ENCODE data around the gene OR2L8. TPM values are rescaled to one million over a fixed set of nuclear protein-coding genes. Genes with fewer than 3 reads are reported as not detected.

The OR2L8 gene
- total RNA-seq, 1 donor from 2014 or later: not detected

DNA sequence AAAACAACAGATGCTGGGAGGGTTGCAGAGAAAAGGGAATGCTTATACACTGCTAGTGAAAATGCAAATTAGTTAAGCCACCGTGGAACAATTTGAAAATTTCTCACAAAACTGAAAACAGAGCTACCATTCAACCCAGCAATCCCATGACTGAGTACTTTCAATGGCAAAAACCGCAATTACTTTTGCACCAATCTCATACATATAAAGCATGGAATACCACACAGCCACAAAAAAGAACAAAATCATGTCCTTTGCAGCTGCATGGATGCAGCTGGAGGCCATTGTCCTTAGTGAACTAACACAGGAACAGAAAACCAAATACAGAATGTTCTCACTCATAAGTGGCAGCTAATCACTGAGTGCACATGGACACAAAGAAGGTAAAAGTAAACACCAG is 34.9 kb upstream of the OR2L8 start:
- TF ChIP-seq, protein P1, sequence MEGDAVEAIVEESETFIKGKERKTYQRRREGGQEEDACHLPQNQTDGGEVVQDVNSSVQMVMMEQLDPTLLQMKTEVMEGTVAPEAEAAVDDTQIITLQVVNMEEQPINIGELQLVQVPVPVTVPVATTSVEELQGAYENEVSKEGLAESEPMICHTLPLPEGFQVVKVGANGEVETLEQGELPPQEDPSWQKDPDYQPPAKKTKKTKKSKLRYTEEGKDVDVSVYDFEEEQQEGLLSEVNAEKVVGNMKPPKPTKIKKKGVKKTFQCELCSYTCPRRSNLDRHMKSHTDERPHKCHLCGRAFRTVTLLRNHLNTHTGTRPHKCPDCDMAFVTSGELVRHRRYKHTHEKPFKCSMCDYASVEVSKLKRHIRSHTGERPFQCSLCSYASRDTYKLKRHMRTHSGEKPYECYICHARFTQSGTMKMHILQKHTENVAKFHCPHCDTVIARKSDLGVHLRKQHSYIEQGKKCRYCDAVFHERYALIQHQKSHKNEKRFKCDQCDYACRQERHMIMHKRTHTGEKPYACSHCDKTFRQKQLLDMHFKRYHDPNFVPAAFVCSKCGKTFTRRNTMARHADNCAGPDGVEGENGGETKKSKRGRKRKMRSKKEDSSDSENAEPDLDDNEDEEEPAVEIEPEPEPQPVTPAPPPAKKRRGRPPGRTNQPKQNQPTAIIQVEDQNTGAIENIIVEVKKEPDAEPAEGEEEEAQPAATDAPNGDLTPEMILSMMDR (IDR thresholded peaks at IDR 0.05; ENCODE audit: insufficient read depth, low read length, poor library complexity, severe bottlenecking): no peak
- Histone ChIP-seq H3K27me3 (ENCODE audit: control insufficient read depth, insufficient read depth, low read length) (no peaks in the 10 kb centered on the region), H3K36me3 (ENCODE audit: control insufficient read depth, insufficient read depth, low read length) (no peaks in the 10 kb centered on the region), H3K4me3 (ENCODE audit: low read depth, low read length) (no peak overlapping the region)
- no peak for DNase-seq (ENCODE audit: low read depth)

DNA sequence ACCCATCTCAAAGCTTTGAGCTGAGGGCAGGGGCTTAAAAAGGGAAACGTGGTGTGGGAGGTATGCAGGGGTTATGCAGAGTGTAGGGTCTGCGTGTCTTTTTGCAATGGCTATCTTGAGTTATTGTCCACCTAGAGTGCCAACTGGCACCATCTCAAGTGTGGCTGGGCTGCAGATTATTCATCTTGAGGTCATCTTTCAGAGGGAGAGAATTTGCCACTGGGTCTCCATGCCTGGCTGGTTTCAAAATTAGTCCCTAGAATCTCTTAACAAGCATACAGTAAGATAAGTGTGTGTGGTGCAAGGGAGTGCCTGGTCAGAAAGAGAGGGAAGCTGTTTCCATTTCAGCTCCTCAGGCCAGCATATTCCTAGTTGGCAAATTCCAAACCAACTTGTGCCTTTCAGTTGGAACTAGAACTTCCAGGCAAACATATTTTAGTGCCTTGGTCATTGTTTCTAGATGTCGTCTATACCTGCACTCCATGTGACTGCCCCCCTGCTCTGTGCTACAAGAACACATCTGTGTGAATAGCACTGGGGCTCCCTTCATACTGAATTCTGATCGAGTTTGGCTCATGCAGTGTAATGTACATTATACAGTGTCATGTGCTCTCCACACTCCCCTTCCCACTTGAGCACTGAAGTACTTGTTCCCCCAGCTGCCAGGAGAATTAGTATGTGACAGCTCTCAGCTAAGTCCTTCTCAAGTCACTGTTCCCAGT is 33.6 kb upstream of the OR2L8 start:
- Histone ChIP-seq H3K27me3 (ENCODE audit: control insufficient read depth, insufficient read depth, low read length) (no peaks in the 10 kb centered on the region), H3K4me3 (ENCODE audit: low read depth, low read length) (no peak overlapping the region), H3K36me3 (ENCODE audit: control insufficient read depth, insufficient read depth, low read length) (no peaks in the 10 kb centered on the region)
- TF ChIP-seq, protein P1 (IDR thresholded peaks at IDR 0.05; ENCODE audit: insufficient read depth, low read length, poor library complexity, severe bottlenecking): no peak
- DNase-seq (ENCODE audit: low read depth): no peak

DNA sequence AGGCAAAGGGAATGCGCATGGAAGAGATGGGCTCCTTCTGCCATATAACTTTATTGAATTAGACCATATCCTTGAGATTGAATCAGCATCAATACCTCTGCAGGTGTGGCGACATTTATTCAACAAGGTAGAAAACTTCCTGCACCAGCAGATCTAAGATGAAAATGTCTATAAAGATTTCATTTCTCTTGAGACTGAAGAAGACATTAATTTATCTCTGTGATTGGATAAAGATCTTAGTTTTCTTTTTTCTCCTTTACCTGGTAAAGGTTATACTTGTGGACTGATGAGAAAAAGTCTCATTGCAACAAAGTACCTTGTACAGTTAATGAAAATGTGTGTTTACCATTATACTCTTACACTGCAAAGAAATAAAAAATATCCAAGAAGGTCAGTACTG is 28.7 kb upstream of the OR2L8 start, which contains the start of gene OR2T8:
Gene OR2T8 (plus strand): TSS at position 301 of the 400 bp plus-strand sequence. CDS start 766 bp downstream, outside the sequence.
- no peak for DNase-seq (ENCODE audit: low read depth)
- TF ChIP-seq, protein P1 (IDR thresholded peaks at IDR 0.05; ENCODE audit: insufficient read depth, low read length, poor library complexity, severe bottlenecking): no peak
- no peaks in the 10 kb centered on the region for H3K27me3 ChIP-seq (ENCODE audit: control insufficient read depth, insufficient read depth, low read length)
- H3K4me3 ChIP-seq (ENCODE audit: low read depth, low read length): no peak within 1 kb of the TSS
- H3K36me3 ChIP-seq (ENCODE audit: control insufficient read depth, insufficient read depth, low read length): no peaks in the 10 kb centered on the region

DNA sequence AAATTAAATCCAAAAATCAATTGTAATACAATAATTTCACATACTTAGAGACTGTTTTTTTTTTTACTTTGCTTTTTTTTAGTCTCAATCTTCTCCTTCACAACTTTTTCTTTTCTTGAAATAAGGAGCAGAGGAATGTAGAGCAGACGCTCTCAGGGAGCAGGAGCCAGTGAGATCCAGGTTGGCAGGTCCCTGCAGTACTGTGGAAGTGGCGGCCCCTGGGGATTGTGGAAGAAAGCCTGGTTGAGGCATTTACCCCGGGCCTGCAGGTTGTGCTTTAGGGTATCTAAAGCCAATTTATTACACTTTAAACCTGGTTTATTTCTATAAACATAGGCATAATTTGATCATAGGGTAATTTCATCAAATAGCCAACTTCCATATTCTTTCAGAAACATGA is 24.7 kb upstream of the OR2L8 start:
- Histone ChIP-seq H3K36me3 (ENCODE audit: control insufficient read depth, insufficient read depth, low read length) (no peaks in the 10 kb centered on the region), H3K27me3 (ENCODE audit: control insufficient read depth, insufficient read depth, low read length) (no peaks in the 10 kb centered on the region), H3K4me3 (ENCODE audit: low read depth, low read length) (no peak overlapping the region)
- DNase-seq (ENCODE audit: low read depth): no peak
- TF ChIP-seq, protein P1 (IDR thresholded peaks at IDR 0.05; ENCODE audit: insufficient read depth, low read length, poor library complexity, severe bottlenecking): no peak

DNA sequence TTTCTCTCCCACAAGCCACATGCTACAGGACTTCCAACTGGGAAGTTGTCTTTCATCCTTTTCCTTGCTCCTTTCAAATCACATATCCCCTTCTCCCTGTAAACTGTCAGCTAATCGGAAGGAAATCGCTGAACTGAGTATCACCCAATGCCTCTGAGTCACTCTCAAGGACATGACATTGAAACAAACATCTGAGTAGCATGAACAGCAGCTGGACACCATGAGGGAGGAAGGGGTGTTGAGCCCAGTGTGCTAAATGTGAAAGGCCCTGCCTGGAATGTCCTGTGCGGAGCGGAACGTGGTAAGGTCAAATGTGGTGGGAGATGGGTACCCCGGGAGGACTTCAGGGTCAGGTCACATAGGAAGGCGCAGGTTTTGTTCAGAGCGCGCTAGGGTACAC is 23.8 kb upstream of the OR2L8 start, which contains the start of gene OR2AJ1:
Gene OR2AJ1 (plus strand): TSS at position 22 of the 400 bp plus-strand sequence. CDS start 8,880 bp downstream, outside the sequence.
- DNase-seq (ENCODE audit: low read depth): no peak
- TF ChIP-seq, protein P1 (IDR thresholded peaks at IDR 0.05; ENCODE audit: insufficient read depth, low read length, poor library complexity, severe bottlenecking): no peak

DNA sequence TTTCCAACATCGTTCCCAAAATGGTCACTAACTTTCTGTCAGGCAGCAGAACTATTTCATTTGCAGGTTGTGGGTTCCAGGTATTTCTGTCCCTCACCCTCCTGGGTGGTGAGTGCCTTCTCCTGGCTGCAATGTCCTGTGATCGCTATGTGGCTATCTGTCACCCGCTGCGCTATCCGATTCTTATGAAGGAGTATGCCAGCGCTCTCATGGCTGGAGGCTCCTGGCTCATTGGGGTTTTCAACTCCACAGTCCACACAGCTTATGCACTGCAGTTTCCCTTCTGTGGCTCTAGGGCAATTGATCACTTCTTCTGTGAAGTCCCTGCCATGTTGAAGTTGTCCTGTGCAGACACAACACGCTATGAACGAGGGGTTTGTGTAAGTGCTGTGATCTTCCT is 14.7 kb upstream of the OR2L8 start:
- Histone ChIP-seq H3K4me3 (ENCODE audit: low read depth, low read length) (no peak overlapping the region), H3K27me3 (ENCODE audit: control insufficient read depth, insufficient read depth, low read length) (no peaks in the 10 kb centered on the region), H3K36me3 (ENCODE audit: control insufficient read depth, insufficient read depth, low read length) (no peaks in the 10 kb centered on the region)
- TF ChIP-seq, protein P1 (IDR thresholded peaks at IDR 0.05; ENCODE audit: insufficient read depth, low read length, poor library complexity, severe bottlenecking): no peak
- no peak for DNase-seq (ENCODE audit: low read depth)

More for the DNA sequence above, 23.8 kb upstream of the OR2L8 start, which contains the start of gene OR2AJ1:
- H3K36me3 ChIP-seq (ENCODE audit: control insufficient read depth, insufficient read depth, low read length): no peaks in the 10 kb centered on the region
- no peaks in the 10 kb centered on the region for H3K27me3 ChIP-seq (ENCODE audit: control insufficient read depth, insufficient read depth, low read length)
- no peak within 1 kb of the TSS for H3K4me3 ChIP-seq (ENCODE audit: low read depth, low read length)
